Endothelial cell of umbilical vein (primary cell): ENCODE results near the gene NR1I3. TPM values are rescaled to one million over a fixed set of nuclear protein-coding genes. Genes with fewer than 3 reads are reported as not detected.

Experiments used
- BruUV-seq: library from RNA; stranded (reverse); fragments of 400-500 nt; replicated peaks from 2 replicates; lab custom pipeline; 2021; lab: Mats Ljungman, UMichigan
- CTCF ChIA-PET: fragments of 300-600, 350-600 bp; sonication (Branson Sonifier 250); formaldehyde crosslinking; loops from one replicate; lab custom pipeline; 2021; ENCODE audit warnings: antibody characterized with exemption, inconsistent platforms; lab: Charles Lee
- POLR2A ChIA-PET: fragments of 300-600, 350-600 bp; sonication (Branson Sonifier 250); formaldehyde crosslinking; loops from one replicate; lab custom pipeline; 2021; ENCODE audit warnings: antibody characterized with exemption, inconsistent platforms; lab: Charles Lee
- DNase-seq: peaks from one replicate; pipeline ENCODE4 v3.0.0-alpha.2; 2011; ENCODE audit warnings: low read depth, low spot score
- FAIRE-seq: peaks from 2 replicates; lab custom pipeline; 2011; peaks lifted over from hg19 to GRCh38; lab: Jason Lieb, UNC
- H2AFZ ChIP-seq: 2 replicates; pipeline ENCODE4 v1.6.0; 2012; ENCODE audit warnings: low read depth, low read length, control low read depth, inconsistent platforms
- H3K27ac ChIP-seq: 2 replicates; pipeline ENCODE4 v1.5.1; 2011; ENCODE audit warnings: low read depth, mild to moderate bottlenecking, control low read depth, low read length, moderate library complexity; ENCODE audit not compliant: insufficient read depth
- H3K27me3 ChIP-seq, 2 experiments: 2 replicates each; pipeline versions ENCODE4 v1.6.0 to v1.6.1; 2011; ENCODE audit warnings: low read length in 2 of 2, mixed read lengths in 1 of 2; ENCODE audit not compliant: control insufficient read depth in 2 of 2, insufficient read depth in 2 of 2
- H3K36me3 ChIP-seq, 2 experiments: 2 replicates in 1 of 2; 3 replicates in 1 of 2; pipeline ENCODE4 v1.5.1; 2011; ENCODE audit warnings: low read length in 2 of 2, mild to moderate bottlenecking in 1 of 2, moderate library complexity in 1 of 2; ENCODE audit not compliant: control insufficient read depth in 2 of 2, insufficient read depth in 2 of 2; ENCODE audit errors: extremely low read depth in 1 of 2
- H3K4me1 ChIP-seq: 3 replicates; pipeline ENCODE4 v1.5.1; 2011; ENCODE audit warnings: mild to moderate bottlenecking, low read length; ENCODE audit not compliant: control insufficient read depth, insufficient read depth; ENCODE audit errors: extremely low read depth
- H3K4me2 ChIP-seq: 2 replicates; pipeline ENCODE4 v1.6.1; 2011; ENCODE audit warnings: low read length, control low read depth, mixed read lengths; ENCODE audit not compliant: insufficient read depth
- H3K4me3 ChIP-seq, 3 experiments: fragments of 200-600 bp in 1 of 3; sonication (generic), shearing (Covaris generic) in 1 of 3; replicated peaks in 1 of 3; 2 replicates each; pipeline ENCODE4 v1.5.1; 2011 to 2016; ENCODE audit warnings: control low read depth in 3 of 3, low read length in 3 of 3, mild to moderate bottlenecking in 2 of 3, inconsistent platforms in 1 of 3, low read depth in 1 of 3, moderate library complexity in 1 of 3; ENCODE audit not compliant: insufficient read depth in 1 of 3
- H3K79me2 ChIP-seq: 2 replicates; pipeline ENCODE4 v1.6.0; 2012; ENCODE audit warnings: low read length, inconsistent platforms; ENCODE audit not compliant: control insufficient read depth, insufficient read depth
- H3K9ac ChIP-seq: replicated peaks from 2 replicates; pipeline ENCODE3; 2011; ENCODE audit warnings: low read length, control low read depth; ENCODE audit not compliant: insufficient read depth; ENCODE audit errors: extremely low read depth
- H3K9me1 ChIP-seq: replicated peaks from 3 replicates; pipeline ENCODE4 v1.6.0; 2011; ENCODE audit warnings: mild to moderate bottlenecking, low read length; ENCODE audit not compliant: control insufficient read depth, insufficient read depth; ENCODE audit errors: extremely low read depth
- H3K9me3 ChIP-seq: replicated peaks from 2 replicates; pipeline ENCODE4 v1.5.1; 2012; ENCODE audit warnings: low read length, inconsistent platforms; ENCODE audit not compliant: control insufficient read depth, insufficient read depth
- H4K20me1 ChIP-seq: replicated peaks from 2 replicates; pipeline ENCODE3; 2011; ENCODE audit warnings: mild to moderate bottlenecking, low read length; ENCODE audit not compliant: control insufficient read depth, insufficient read depth; ENCODE audit errors: extremely low read depth
- EZH2 ChIP-seq: IDR thresholded peaks from 2 replicates; pipeline ENCODE4 v1.6.1; 2012; ENCODE audit warnings: borderline replicate concordance, low read depth, mild to moderate bottlenecking, moderate library complexity, low read length, inconsistent platforms; ENCODE audit not compliant: severe bottlenecking
- FOS ChIP-seq: IDR thresholded peaks from 2 replicates; pipeline ENCODE4 v1.6.1; 2011; ENCODE audit warnings: mild to moderate bottlenecking, low read length, moderate library complexity, borderline replicate concordance; ENCODE audit not compliant: insufficient read depth
- GATA2 ChIP-seq: IDR thresholded peaks from 2 replicates; pipeline ENCODE4 v1.7.0; 2011; ENCODE audit warnings: low read depth, mild to moderate bottlenecking, moderate library complexity, mixed read lengths, low read length; ENCODE audit not compliant: insufficient read length, insufficient read depth
- JUN ChIP-seq: IDR thresholded peaks from 2 replicates; pipeline ENCODE4 v1.6.1; 2011; ENCODE audit warnings: borderline replicate concordance, low read depth; ENCODE audit not compliant: insufficient read length, insufficient read depth
- MYC ChIP-seq: IDR thresholded peaks from one replicate; pipeline ENCODE4 v1.6.1; 2011; ENCODE audit warnings: mild to moderate bottlenecking, low read depth, low read length
- POLR2A ChIP-seq: IDR thresholded peaks from 2 replicates; pipeline ENCODE4 v1.6.1; 2012; ENCODE audit warnings: low read depth, mild to moderate bottlenecking, control low read depth, low read length
- POLR2AphosphoS5 ChIP-seq: IDR thresholded peaks from 2 replicates; pipeline ENCODE4 v1.6.1; 2012; ENCODE audit warnings: low read depth, mild to moderate bottlenecking, control low read depth, low read length, moderate library complexity; ENCODE audit not compliant: insufficient read depth
- dilution Hi-C: fragments of 300-500 bp; cut with MboI; formaldehyde crosslinking; loops from one replicate; pipeline ENCODE4 v1.15.0; 2019; ENCODE audit warnings: low sequenced_read_pairs; ENCODE audit not compliant: extremely low pct_ligation_motif_present
- intact Hi-C: fragments of 100-400 bp; cut with micrococcal nuclease; formaldehyde crosslinking; loops from one replicate; pipeline ENCODE4 v1.10.0; 2022
- polyA plus RNA-seq, 4 experiments: library from polyadenylated mRNA; depleted of rRNA in 3 of 4; stranded (reverse) in 3 of 4; unstranded in 1 of 4; fragments of >200 nt; gene quantifications; 2 replicates each; pipeline versions ENCODE4 v1.2.1 to v1.2.3, GENCODE V29; 2011 to 2012; ENCODE audit warnings: missing spikeins in 1 of 4
- total RNA-seq: library from RNA; stranded (reverse); gene quantifications from 2 replicates; pipeline ENCODE4 v1.2.3, GENCODE V29; 2021
- TF ChIP-seq, protein P1 (sequence below): IDR thresholded peaks from 2 replicates; pipeline ENCODE4 v1.6.1; 2011; ENCODE audit not compliant: insufficient read depth, insufficient read length
- TF ChIP-seq, protein P2 (sequence below), 2 donors: IDR thresholded peaks; 1 replicate in 1 of 2; 2 replicates in 1 of 2; pipeline ENCODE4 v1.5.1; 2011; ENCODE audit warnings: low read length in 2 of 2, mild to moderate bottlenecking in 2 of 2, moderate library complexity in 2 of 2, control low read depth in 1 of 2, inconsistent platforms in 1 of 2, low read depth in 1 of 2; ENCODE audit not compliant: insufficient read depth in 1 of 2; ENCODE audit errors: extremely low read depth in 1 of 2

The NR1I3 gene
- total and polyA plus RNA-seq, 2 donors (not counting 3 experiments of a cell fraction or from before 2014, with no cell fraction given) = not detected

DNA sequence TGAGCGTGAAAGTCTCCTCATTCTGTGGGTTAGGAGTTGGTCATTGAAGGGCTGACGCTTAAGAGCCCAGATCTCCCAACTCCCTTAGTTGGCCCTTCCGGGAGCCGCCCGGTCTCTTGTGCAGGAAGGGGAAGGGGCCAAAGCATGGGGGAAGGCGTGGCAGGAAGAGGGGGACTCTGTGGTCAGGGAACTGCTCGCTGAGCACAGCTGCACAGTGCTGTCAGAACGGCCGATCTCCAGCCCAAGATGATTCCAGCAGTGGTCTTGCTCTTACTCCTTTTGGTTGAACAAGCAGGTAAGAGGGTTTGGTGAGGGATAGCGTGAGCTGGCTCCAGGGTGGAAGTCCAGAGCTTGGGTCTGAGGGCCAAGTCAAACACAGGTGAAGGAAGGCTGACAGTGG is 22.9 kb downstream of the NR1I3 start, which contains the start of gene FCER1G:
TSS of gene FCER1G (plus strand) at position 220 of the 400 bp plus-strand sequence. CDS start at position 247, 27 bp downstream.
- no peaks in the 10 kb centered on the region for H3K9me3 ChIP-seq
- POLR2A ChIA-PET = interaction anchor here (0.7 kb wide), 1 partner anchor 88 kb away, joined by 3 read pairs; no protein-coding TSS in a partner anchor
- H3K27me3 ChIP-seq = no peaks in the 10 kb centered on the region
- H3K36me3 ChIP-seq = peaks cover 29 to 31% of the 10 kb centered on the region in 2 experiments
- peaks cover 4% of the 10 kb centered on the region for H3K79me2 ChIP-seq
- TF ChIP-seq, protein P1, sequence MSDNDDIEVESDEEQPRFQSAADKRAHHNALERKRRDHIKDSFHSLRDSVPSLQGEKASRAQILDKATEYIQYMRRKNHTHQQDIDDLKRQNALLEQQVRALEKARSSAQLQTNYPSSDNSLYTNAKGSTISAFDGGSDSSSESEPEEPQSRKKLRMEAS = no peak
- TF ChIP-seq POLR2AphosphoS5 (no peak), GATA2 (no peak), MYC (no peak), POLR2A (no peak), JUN (no peak), FOS (no peak), EZH2 (no peak)
- TF ChIP-seq, protein P2, sequence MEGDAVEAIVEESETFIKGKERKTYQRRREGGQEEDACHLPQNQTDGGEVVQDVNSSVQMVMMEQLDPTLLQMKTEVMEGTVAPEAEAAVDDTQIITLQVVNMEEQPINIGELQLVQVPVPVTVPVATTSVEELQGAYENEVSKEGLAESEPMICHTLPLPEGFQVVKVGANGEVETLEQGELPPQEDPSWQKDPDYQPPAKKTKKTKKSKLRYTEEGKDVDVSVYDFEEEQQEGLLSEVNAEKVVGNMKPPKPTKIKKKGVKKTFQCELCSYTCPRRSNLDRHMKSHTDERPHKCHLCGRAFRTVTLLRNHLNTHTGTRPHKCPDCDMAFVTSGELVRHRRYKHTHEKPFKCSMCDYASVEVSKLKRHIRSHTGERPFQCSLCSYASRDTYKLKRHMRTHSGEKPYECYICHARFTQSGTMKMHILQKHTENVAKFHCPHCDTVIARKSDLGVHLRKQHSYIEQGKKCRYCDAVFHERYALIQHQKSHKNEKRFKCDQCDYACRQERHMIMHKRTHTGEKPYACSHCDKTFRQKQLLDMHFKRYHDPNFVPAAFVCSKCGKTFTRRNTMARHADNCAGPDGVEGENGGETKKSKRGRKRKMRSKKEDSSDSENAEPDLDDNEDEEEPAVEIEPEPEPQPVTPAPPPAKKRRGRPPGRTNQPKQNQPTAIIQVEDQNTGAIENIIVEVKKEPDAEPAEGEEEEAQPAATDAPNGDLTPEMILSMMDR (IDR thresholded peaks at IDR 0.05; ENCODE audit: extremely low read depth in 1 of 2, insufficient read depth in 1 of 2, low read depth in 1 of 2, low read length in 2 of 2) = no peak
- FAIRE-seq (no peak), DNase-seq (no peak)
- CTCF ChIA-PET = interaction anchor here (1.1 to 2.9 kb wide), 5 partner anchors 9 to 167 kb away, joined by 3 to 24 read pairs (median 8); partner anchors contain the start of gene TOMM40L
- intact Hi-C loops = no loop called here
- no TSS peak for BruUV-seq
- H3K9ac ChIP-seq = no peak within 1 kb of the TSS
- H3K4me3 ChIP-seq = no peak within 1 kb of the TSS
- H2AFZ ChIP-seq = no peak within 1 kb of the TSS
- peaks cover 11% of the 10 kb centered on the region for H3K4me1 ChIP-seq
- dilution Hi-C loops = no loop called here
- no peaks in the 10 kb centered on the region for H4K20me1 ChIP-seq
- no peak within 1 kb of the TSS for H3K27ac ChIP-seq
- H3K4me2 ChIP-seq = no peak within 1 kb of the TSS
- H3K9me1 ChIP-seq = no peaks in the 10 kb centered on the region
